Endothelial cell of umbilical vein (primary cell): Measurements from ENCODE around the gene HCN2.
"Not testable (repeated sequence)": the region's sequence is repeated elsewhere in the genome, so short reads cannot be mapped to it uniquely, and the experiment has no call there.

Experiments
- POLR2A ChIP-seq: IDR thresholded peaks from 2 replicates; pipeline ENCODE4 v1.6.1; 2012; ENCODE audit warnings: low read depth, mild to moderate bottlenecking, control low read depth, low read length
- TF ChIP-seq, protein P1 (sequence below), 2 donors: IDR thresholded peaks; 1 replicate in 1 of 2; 2 replicates in 1 of 2; pipeline ENCODE4 v1.5.1; 2011; ENCODE audit warnings: low read length in 2 of 2, mild to moderate bottlenecking in 2 of 2, moderate library complexity in 2 of 2, control low read depth in 1 of 2, inconsistent platforms in 1 of 2, low read depth in 1 of 2; ENCODE audit not compliant: insufficient read depth in 1 of 2; ENCODE audit errors: extremely low read depth in 1 of 2

DNA sequence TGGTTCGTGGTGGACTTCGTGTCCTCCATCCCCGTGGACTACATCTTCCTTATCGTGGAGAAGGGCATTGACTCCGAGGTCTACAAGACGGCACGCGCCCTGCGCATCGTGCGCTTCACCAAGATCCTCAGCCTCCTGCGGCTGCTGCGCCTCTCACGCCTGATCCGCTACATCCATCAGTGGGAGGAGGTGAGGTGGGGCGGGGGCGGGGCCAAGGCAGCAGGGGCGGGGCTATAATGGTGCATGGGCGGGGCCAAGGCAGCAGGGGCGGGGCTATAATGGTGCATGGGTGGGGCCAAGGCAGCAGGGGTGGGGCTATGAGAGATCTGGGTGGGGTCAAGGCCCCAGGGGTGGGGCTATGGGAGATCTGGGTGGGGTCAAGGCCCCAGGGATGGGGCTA is 14.1 kb downstream of the HCN2 start:
- TF ChIP-seq POLR2A, result not testable (repeated sequence)
- TF ChIP-seq, protein P1, sequence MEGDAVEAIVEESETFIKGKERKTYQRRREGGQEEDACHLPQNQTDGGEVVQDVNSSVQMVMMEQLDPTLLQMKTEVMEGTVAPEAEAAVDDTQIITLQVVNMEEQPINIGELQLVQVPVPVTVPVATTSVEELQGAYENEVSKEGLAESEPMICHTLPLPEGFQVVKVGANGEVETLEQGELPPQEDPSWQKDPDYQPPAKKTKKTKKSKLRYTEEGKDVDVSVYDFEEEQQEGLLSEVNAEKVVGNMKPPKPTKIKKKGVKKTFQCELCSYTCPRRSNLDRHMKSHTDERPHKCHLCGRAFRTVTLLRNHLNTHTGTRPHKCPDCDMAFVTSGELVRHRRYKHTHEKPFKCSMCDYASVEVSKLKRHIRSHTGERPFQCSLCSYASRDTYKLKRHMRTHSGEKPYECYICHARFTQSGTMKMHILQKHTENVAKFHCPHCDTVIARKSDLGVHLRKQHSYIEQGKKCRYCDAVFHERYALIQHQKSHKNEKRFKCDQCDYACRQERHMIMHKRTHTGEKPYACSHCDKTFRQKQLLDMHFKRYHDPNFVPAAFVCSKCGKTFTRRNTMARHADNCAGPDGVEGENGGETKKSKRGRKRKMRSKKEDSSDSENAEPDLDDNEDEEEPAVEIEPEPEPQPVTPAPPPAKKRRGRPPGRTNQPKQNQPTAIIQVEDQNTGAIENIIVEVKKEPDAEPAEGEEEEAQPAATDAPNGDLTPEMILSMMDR (IDR thresholded peaks at IDR 0.05; ENCODE audit: extremely low read depth in 1 of 2, insufficient read depth in 1 of 2, low read depth in 1 of 2, low read length in 2 of 2), result not testable (repeated sequence)
